VCaP (cell line): Measurements from ENCODE around the gene KLK5.

Experiments used
- H3K27ac ChIP-seq: fragments of 450-650 bp; 2 replicates; pipeline ENCODE4 v1.5.1; 2017
- TF ChIP-seq, protein P1 (sequence below): fragments of 450-650 bp; conservative IDR thresholded peaks from 2 replicates; pipeline ENCODE4 v1.5.1; 2017; ENCODE audit warnings: mild to moderate bottlenecking, moderate library complexity

KLK5 gene, protein sequence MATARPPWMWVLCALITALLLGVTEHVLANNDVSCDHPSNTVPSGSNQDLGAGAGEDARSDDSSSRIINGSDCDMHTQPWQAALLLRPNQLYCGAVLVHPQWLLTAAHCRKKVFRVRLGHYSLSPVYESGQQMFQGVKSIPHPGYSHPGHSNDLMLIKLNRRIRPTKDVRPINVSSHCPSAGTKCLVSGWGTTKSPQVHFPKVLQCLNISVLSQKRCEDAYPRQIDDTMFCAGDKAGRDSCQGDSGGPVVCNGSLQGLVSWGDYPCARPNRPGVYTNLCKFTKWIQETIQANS

DNA sequence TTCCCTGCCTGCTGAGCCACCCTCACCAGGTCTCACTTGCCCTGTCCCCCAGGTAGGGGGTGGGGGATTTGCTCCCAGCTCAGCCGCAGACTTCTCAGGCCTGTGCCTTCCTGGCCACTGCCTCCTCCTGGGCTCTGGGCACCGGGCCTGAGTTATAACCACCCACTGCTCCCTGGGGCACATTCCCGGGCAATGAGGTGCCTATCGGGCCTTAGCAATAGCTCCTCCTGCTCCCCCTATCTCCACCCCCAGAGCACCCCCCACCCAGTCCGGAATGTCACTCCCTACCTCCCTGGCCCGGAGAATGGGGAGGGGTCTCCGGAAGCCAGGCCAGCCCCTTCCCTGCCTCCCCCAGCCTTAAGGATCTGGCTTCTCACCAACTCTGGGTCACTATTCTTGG is at the start of gene KLK5:
KLK5 (minus strand) TSS at position 129 of the 400 bp plus-strand sequence. CDS start 381 bp downstream, outside the sequence.
- no peak within 1 kb of the TSS for H3K27ac ChIP-seq
- TF ChIP-seq, protein P1, sequence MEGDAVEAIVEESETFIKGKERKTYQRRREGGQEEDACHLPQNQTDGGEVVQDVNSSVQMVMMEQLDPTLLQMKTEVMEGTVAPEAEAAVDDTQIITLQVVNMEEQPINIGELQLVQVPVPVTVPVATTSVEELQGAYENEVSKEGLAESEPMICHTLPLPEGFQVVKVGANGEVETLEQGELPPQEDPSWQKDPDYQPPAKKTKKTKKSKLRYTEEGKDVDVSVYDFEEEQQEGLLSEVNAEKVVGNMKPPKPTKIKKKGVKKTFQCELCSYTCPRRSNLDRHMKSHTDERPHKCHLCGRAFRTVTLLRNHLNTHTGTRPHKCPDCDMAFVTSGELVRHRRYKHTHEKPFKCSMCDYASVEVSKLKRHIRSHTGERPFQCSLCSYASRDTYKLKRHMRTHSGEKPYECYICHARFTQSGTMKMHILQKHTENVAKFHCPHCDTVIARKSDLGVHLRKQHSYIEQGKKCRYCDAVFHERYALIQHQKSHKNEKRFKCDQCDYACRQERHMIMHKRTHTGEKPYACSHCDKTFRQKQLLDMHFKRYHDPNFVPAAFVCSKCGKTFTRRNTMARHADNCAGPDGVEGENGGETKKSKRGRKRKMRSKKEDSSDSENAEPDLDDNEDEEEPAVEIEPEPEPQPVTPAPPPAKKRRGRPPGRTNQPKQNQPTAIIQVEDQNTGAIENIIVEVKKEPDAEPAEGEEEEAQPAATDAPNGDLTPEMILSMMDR: no peak

DNA sequence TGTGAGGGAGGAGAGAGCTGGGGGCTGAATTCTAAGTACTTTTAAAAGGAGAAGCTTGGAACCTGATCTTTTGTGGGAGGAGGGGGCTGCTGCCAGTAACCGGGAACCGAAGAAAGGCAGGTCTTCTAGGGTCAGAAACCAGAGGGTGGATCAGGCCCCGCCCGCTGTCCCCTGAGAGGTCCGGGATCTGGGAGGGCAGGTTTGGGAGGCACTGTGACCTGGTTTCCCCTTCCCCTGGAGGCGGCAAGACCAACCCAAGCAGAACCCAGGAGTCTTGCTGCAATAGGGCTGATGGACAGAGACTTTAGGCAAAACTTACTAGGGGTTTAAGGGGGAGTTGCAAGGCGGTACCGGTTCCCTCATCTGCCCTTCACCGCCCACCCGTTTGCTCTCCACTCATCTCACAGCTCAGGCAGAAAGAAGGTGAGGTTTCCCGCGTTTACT is 49.3 kb upstream of the KLK5 start:
- H3K27ac ChIP-seq: no peak overlapping the region
- TF ChIP-seq, protein P1: no peak

DNA sequence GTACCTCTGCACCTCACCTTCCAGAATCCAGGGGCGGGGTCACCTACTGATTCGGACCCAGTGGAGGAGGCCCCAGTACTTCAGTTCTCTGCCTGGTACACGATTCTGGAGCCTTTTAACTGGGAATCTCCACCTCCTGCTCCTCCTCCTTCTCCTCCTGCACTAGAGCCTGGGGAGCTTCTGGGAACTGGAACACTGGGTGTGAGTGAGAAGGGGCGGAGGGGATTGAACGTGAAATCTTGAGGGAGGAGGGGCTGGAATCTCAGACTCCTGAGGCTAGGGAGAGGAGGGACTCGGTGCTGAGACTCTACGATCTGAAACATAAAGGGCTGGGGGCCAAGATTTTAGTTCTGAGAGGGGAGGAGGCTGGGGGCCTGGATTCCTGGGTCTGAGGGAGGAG is 48.7 kb upstream of the KLK5 start, which contains the start of gene KLK8:
KLK8 (minus strand) TSS at position 90 of the 400 bp plus-strand sequence. CDS start 437 bp downstream, outside the sequence.
- TF ChIP-seq, protein P1: no peak
- no peak within 1 kb of the TSS for H3K27ac ChIP-seq

DNA sequence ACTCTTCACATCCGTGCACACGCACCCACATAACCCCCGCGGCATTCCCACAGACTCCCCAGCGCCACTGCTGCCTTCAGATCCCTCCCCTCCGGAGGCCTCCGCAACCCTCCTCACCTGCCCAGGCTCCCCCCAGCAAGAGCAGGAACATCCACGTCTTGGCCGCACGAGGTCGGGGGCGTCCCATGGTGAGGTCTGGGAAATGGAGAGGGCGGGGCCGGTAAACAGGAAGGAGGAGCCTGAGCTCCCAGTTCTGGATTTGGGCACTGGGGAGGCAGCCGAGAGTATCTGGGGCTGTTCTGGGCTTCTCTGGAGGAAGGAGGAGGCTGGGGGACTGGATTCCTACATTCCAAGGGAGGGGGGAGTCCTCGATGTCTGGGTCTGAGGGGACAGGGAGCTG is 48.1 kb upstream of the KLK5 start:
- TF ChIP-seq, protein P1: no peak
- no peak overlapping the region for H3K27ac ChIP-seq

DNA sequence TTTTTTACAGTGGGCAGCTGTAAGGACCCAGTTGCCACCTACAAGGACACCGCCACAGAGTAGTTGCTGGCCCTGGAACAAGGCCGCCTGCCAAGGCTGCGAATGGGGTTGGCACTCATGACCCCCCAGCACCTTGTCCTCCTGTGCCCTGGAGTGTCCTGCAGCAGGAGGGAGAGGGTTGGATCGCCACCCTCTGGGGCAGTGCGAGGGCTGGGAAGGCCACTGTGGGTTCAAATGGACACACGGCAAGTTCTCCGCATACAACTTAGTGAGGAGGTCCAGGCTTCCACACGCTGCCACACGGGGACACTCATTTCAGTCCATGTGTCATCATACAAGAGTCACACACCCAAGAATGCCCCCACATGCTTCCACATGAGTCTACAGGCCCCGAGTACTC is 47.6 kb upstream of the KLK5 start:
- TF ChIP-seq, protein P1: no peak
- no peak overlapping the region for H3K27ac ChIP-seq

DNA sequence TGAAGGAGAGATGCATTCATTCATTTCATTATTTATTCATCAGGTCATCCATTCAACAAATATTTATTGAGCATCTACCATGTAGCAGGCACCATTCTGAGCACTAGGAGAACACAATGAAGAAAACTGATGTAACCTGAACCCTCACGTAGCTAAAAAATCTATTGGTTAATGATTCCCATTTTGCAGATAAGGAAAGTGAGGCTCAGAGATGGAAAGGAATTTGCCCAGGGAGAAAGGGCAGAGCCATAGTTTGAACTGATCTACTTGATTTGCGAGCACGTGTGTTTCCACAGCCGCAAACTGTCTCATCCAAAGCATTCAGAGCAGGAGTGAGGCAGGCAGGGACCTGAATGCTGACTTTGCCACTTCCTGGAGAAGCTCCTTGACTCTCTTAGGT is 45.8 kb upstream of the KLK5 start:
- TF ChIP-seq, protein P1: no peak
- H3K27ac ChIP-seq: no peak overlapping the region

DNA sequence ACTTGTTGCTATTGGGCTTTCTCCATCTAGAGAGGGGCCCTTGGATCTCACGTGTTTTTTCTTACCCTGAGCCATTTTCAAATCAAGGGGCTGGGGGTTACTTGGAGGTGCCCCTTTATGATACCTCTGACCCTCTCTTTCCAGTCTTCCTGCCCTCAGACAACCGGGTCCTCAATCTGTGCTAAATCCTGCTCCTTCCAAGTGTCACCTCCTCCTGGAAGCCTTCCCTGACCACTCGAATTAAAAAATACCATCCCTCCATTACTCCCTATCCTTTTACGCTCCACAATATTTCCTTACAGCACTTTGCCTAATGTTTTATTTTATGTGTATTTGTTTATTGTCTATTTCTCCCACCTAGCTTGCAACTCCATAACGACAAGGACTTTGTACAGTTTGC is 45.2 kb upstream of the KLK5 start:
- H3K27ac ChIP-seq: no peak overlapping the region
- TF ChIP-seq, protein P1: no peak
